Smooth muscle cell of the umbilical artery (primary cell): ENCODE data around the gene S100A1. TPM values are rescaled to one million over a fixed set of nuclear protein-coding genes. Genes with fewer than 3 reads are reported as not detected.

Experiments
- total RNA-seq: library from RNA; depleted of rRNA; stranded (reverse); fragments of >200 nt; gene quantifications from 2 replicates; pipeline ENCODE4 v1.2.3, GENCODE V29; 2014

S100A1 gene
- total RNA-seq: under 0.01 TPM in 1 of 2 replicates, not detected in the other

DNA sequence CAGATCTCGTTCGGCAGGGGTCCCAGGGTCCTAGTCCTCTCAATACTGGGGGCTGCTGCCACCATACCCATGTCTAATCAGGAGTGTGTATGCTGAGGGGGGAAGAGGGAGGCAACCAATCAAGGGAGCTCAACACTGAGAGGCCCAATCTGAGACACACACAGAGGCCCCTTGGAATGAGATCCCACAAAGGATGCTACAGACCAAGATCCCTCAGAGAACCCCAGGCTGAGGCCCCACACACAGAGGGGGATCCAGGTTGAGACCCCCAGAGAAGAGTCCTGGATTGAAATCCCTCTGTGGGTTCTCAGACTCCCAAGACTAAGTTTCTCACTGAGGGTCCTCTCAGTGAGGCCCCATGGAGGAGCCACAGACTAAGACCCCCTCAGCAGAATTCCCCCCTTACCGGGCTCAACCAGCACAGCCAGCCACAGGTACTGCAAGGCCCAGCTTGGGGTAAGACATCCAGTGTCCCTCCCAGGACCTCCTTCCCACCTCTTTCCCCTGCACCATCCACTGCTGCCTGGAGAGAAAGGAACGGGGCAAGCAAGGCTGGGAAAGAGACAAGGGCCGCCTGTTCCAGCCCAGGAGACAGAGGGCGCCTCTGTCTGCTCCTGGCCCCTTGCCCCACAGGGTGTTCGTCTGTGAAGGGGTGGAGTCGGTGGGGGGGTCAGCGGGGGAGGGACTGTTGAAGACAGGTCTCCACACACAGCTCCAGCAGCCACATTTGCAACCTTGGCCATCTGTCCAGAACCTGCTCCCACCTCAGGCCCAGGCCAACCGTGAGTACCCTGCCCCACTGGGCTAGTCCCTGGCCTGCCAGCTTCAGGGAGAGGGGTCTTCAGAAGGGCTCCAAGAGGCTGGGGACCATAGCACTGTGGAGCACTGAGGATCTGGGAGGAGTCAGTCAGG is at the start of gene S100A1:
Gene S100A1 (plus strand): TSS at position 720 of the 912 bp plus-strand sequence. CDS start 2,088 bp downstream, outside the sequence.

DNA sequence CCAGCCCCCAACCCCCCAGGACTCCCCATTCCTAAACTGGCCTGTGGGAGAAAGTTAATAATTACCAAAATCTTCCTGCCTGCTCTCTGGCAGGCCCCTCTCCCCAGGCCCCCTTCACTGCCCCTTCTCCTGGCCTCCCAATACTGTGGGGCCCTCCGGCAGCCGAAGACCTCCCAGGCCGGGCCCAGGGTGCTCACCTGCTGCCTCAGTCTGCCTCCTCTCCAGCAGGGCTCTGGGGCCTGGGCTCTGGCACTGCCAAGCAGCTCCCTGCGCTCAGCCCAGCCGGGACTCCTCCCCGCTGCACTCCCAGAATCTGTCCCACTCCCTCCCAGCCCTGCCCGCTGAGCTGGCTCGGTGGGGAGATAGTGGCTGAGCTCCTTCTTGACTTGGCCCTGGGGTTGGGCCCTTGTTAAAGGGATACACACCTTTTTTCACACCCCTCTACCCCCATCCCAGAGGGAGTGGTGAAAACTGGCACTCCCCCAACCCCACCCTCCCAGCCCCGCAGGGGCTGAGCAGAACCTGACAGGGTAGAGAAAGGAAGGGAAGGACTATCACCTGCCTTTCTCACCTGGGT is 15.4 kb upstream of the S100A1 start, which contains the start of gene S100A16:
Gene S100A16 (minus strand): TSS at position 383 of the 577 bp plus-strand sequence. CDS start 4,986 bp downstream, outside the sequence.

DNA sequence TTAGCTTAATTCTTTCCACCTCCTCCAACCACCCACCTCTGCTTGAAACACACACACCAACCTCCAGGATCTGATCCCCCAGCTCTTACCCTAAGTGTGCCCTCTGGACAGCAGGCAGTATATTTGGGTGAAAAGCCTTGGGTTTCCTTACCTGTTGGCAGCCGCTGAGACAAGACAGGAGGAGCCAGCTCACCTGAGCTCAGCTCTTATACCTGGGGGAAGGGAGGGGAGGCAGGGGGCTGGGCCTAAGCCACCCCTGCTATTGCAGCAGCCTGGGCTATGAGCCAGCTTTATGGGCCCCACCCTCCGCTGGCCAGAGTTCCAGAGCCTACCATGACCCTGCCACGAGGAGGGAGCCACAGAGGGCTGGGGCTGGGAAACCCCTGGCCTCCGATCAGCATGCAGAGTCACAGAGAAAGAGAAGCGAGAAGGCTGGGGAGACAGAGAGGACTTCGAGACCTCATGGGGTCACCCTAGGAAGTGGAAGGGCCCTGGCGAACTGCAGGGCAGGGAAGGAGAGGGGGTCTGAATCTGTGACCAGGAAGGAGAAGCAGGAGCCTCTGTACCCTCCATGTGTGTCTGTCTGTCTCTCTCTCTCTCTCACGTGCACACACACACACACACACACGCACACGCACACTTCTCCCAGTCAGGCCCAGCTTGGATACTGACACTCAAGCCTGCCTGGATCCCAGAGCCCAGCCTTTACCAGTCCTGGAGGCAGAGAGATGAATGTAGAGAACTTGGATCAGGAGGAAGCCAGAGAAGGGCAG is 11.9 kb upstream of the S100A1 start, which contains the start of gene S100A14:
Gene S100A14 (minus strand): TSS at position 182 of the 773 bp plus-strand sequence. CDS start 467 bp downstream, outside the sequence.

DNA sequence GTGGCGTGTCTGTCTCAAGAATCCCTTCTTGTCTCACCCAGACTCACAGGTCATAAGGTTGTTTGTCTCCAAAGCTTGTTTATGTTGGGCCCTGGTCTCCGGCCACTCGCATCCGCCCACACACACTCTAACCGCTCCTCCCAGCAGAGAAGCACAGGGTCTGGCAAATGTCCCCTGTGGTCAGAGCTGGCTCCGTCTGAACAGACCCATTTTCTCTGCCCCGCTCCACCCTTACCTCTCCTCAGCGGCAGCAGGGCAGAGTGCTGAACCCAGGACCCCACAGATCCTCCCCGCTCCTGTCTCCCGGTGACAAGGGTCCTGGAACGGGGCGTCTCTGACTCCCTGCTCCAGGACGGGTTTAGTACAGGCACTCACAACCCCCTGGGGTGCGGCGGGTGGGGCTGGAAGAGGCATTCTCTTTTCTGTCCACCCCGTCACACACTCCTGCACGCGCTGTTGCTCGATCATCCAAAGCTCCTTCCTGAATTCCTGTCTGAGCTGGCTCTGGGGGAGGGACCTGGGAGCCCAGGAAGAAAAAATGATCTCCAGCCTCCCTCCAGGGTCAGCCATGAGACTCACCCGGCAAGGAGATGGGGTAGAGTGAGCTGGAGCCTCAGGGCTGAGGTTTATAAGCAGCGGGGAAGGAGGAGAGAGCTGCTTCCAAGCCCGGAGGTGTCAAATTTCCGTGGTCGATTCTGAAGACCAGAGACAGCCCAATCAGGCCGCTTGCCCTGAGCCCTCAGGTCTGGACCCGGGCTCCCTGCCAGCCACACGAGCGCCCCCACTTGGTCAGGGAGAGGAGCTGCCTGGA is 1.1 kb upstream of the S100A1 start, which contains the start of gene S100A13:
Gene S100A13 (minus strand): TSS at position 602 of the 811 bp plus-strand sequence. CDS start 1,033 bp downstream, outside the sequence.

DNA sequence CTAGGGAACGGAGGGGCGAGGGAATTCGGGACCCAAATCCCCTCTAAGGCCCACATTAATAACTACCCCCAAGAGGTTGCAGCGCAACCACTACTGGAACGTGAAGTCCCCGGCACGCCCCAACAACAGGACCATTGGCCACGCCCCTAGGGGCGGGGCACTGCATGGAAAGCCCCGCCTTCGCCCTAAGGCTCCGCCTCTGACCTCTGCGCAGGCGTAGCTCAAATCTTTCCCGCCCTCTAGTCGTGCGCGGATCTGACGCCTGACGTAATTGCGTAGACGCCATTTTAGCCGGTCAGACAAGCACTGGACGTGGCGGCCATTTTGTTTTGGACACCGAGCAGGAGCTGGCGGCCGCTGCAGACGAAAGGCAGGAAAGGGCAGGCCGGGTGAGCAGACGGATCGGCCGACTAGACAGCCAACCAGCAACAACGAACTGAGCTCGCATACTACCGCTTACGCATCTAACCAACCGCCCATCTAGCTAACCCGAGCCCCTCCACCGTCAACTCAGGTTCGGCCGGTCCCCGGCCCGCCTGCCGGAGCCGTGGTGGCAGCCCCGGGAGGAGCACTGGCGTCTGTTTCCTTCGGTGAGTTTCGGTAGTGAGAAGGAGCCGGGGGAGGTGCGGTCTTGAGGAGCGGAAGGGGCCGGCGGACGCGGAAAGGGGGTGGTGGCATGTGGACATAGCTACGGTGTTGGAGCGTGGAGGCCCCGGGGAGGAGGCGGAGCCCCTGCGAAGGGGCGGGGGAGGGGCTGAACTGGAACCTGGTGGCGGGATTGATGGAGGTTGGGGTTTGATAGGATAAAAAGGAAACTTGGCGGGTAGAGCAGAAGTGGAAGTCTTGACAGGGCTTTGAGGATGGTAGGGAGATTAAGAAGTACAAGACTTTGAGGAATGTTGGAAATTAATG is 5.8 kb downstream of the S100A1 start, which contains the start of gene CHTOP:
Gene CHTOP (plus strand): TSS at position 313 of the 912 bp plus-strand sequence. CDS start 2,523 bp downstream, outside the sequence.

DNA sequence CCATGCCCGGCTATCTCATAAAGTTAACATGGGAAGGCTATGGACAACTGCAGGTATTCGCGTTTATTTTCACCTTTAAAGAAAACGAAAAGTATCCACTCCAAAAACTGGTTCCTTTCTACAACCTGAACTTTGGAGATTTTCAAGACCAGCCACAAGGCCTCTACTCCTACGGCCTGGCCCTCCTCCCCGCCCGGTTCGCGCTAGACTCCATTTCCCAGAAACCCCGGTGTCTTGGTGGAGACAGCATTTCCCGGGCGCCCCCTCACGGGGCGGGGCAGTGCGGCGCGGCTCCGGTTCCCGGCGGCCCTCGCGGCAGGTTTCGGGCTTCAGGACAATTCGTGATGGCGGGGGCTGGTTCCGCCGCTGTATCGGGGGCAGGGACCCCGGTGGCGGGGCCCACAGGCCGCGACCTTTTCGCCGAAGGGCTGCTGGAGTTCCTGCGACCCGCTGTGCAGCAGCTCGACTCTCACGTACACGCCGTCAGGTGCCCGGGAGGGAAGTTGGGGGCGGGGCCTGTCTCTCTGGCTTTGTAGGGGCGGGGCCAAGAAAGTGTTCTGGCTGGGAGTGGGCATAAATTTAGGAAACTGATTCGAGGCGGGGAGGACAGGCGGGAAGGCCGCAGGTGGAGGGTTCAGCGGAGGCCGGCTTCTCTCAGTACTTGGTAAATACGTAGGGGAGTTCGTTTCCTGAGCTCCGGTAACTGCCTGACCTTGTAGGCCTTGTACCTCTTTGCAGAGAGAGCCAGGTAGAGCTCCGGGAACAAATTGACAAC is 30.4 kb downstream of the S100A1 start, which contains the start of gene SNAPIN:
Gene SNAPIN (plus strand): TSS at position 304 of the 775 bp plus-strand sequence. CDS start 41 bp downstream, at position 345.

DNA sequence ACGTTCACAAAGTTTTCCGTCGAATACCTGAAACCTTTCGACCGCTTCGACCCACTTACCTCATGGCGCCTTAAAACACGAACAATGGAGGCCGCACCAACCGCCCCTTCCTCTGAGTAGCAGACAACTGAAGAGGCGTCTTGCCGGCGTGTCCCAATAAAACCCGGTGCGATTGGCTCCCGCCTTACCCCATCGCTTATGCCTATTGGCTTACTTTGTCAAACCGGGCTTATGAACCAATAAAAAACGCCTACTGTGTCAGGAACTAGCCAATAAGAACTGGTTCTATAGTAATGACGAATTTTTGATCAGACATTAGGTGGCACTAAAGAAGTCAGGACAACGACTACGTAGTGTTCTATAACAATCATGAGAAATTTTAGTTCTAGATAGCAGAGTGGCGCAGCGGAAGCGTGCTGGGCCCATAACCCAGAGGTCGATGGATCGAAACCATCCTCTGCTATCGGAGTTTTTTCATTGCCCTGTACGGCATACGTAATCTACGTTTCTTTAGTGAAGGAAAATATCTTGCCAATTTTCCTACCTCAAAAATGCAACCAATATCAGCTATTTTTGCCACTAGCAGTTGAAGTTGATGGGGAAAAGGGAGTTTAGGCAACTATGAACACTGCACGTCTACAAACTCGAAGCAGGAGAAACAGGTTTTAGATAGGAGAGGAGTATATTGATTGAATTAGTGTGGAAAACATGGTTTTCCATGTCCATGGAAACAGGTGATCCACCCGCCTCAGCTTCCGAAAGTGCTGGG is 42.8 kb downstream of the S100A1 start, which contains the start of gene ILF2:
Gene ILF2 (minus strand): TSS at position 135 of the 769 bp plus-strand sequence. CDS start 71 bp downstream, at position 64.

DNA sequence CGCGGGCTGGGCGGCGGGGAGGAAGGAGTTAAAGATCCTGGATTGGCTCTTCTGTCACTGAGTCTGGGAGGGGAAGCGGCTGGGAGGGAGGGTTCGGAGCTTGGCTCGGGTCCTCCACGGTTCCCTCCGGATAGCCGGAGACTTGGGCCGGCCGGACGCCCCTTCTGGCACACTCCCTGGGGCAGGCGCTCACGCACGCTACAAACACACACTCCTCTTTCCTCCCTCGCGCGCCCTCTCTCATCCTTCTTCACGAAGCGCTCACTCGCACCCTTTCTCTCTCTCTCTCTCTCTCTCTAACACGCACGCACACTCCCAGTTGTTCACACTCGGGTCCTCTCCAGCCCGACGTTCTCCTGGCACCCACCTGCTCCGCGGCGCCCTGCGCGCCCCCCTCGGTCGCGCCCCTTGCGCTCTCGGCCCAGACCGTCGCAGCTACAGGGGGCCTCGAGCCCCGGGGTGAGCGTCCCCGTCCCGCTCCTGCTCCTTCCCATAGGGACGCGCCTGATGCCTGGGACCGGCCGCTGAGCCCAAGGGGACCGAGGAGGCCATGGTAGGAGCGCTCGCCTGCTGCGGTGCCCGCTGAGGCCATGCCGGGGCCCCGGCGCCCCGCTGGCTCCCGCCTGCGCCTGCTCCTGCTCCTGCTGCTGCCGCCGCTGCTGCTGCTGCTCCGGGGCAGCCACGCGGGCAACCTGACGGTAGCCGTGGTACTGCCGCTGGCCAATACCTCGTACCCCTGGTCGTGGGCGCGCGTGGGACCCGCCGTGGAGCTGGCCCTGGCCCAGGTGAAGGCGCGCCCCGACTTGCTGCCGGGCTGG is 50.5 kb downstream of the S100A1 start, which contains the start of gene NPR1:
Gene NPR1 (plus strand): TSS at position 170 of the 818 bp plus-strand sequence. CDS start 421 bp downstream, at position 591.

Other genes starting within 250 kb of the S100A1 start
- not detected in 2 replicates for gene S100A8, start 237.4 kb upstream of the S100A1 start, total RNA-seq
- not detected in 2 replicates for gene S100A7A, start 211.9 kb upstream of the S100A1 start, total RNA-seq
- not detected in 2 replicates for gene S100A7, start 167.8 kb upstream of the S100A1 start, total RNA-seq
- 237 and 536 TPM in 2 replicates for gene S100A6, start 92.4 kb upstream of the S100A1 start, total RNA-seq
- gene S100A5, start 87.5 kb upstream of the S100A1 start, total RNA-seq: not detected in 2 replicates
- gene S100A4, start 82.6 kb upstream of the S100A1 start, total RNA-seq: 6.1 and 6.5 TPM in 2 replicates
- 0.59 and 1.4 TPM in 2 replicates for gene S100A3, start 79.2 kb upstream of the S100A1 start, total RNA-seq
- gene S100A2, start 62.6 kb upstream of the S100A1 start, total RNA-seq: 0.59 and 1.4 TPM in 2 replicates
- 146 and 351 TPM in 2 replicates for gene S100A16, start 15.3 kb upstream of the S100A1 start, total RNA-seq
- not detected in 2 replicates for gene S100A14, start 12.1 kb upstream of the S100A1 start, total RNA-seq
- 56.3 and 76.0 TPM in 2 replicates for gene S100A13, start 929 bp upstream of the S100A1 start, total RNA-seq
- gene CHTOP, start 5.6 kb downstream of the S100A1 start, total RNA-seq: 26.7 and 31.8 TPM in 2 replicates
- gene SNAPIN, start 30.3 kb downstream of the S100A1 start, total RNA-seq: 36.3 and 51.4 TPM in 2 replicates
- gene ILF2, start 42.6 kb downstream of the S100A1 start, total RNA-seq: 166 and 199 TPM in 2 replicates
- under 0.01 and 0.05 TPM in 2 replicates for gene NPR1, start 50.3 kb downstream of the S100A1 start, total RNA-seq
- gene INTS3, start 99.6 kb downstream of the S100A1 start, total RNA-seq: 34.1 and 55.4 TPM in 2 replicates
- gene SLC27A3, start 147.0 kb downstream of the S100A1 start, total RNA-seq: 4.5 and 4.8 TPM in 2 replicates